Ovary (tissue), 3 donors: ENCODE data around the gene SLC27A3.

Experiments
- CTCF ChIP-seq, 3 donors: fragments of 450-650 bp in 2 of 3; fragments of 200-600 bp in 1 of 3; IDR thresholded peaks; one replicate each; pipeline versions ENCODE4 v1.5.1 to v1.8.0; 2016 to 2022; ENCODE audit warnings: antibody characterized with exemption in 3 of 3, mild to moderate bottlenecking in 1 of 3
- POLR2A ChIP-seq: fragments of 450-650 bp; IDR thresholded peaks from one replicate; pipeline ENCODE4 v1.6.1; 2017; ENCODE audit warnings: antibody characterized with exemption, mild to moderate bottlenecking, moderate library complexity
- donor health status: DM: no; HTN: no; CAD: no.

- no peak for TF ChIP-seq CTCF (IDR thresholded peaks at IDR 0.05)
- no peak for TF ChIP-seq POLR2A
Measured at GRCh38 chr1:153741986-153742385, 33.2 kb upstream of the SLC27A3 start.
